ENCODE results near the gene MORN1.

DNA sequence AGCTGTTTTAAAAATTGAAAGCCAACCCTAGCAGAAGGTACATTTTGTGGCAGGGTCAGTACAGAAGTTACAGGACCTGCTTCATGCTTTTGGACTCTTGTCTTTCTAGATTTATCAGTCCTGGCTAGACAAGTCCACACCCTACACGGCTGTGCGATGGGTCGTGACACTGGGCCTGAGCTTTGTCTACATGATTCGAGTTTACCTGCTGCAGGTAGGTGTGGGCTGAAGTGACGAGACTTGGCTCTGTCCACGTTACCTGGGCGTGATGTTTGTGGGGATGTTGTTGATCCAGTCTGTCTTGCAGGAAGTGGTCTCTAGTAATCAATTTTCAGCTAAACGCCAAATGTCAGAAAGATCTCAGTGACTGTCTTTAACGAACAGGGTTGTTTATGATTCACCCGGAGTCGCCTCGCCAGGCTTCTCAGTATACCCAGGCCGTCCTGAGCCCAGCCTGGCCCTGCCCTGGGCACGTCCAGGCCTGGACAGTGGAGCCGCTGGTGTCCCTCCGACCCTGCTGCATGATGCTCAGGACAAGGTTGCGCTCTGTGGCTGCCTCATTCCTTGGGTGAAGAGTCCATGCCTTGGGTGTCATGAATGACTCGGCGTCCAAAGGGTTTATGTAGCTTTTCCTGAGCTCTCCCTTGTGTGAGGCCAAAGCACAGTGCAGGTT, 5.8 kb upstream of the MORN1 start:
- TF ChIP-seq, protein P1, sequence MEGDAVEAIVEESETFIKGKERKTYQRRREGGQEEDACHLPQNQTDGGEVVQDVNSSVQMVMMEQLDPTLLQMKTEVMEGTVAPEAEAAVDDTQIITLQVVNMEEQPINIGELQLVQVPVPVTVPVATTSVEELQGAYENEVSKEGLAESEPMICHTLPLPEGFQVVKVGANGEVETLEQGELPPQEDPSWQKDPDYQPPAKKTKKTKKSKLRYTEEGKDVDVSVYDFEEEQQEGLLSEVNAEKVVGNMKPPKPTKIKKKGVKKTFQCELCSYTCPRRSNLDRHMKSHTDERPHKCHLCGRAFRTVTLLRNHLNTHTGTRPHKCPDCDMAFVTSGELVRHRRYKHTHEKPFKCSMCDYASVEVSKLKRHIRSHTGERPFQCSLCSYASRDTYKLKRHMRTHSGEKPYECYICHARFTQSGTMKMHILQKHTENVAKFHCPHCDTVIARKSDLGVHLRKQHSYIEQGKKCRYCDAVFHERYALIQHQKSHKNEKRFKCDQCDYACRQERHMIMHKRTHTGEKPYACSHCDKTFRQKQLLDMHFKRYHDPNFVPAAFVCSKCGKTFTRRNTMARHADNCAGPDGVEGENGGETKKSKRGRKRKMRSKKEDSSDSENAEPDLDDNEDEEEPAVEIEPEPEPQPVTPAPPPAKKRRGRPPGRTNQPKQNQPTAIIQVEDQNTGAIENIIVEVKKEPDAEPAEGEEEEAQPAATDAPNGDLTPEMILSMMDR (IDR thresholded peaks at IDR 0.05; ENCODE audit: poor library complexity, severe bottlenecking): no peak
- no peak for TF ChIP-seq POLR2AphosphoS5 (IDR thresholded peaks at IDR 0.05)
- TF ChIP-seq RAD21 (conservative IDR thresholded peaks at IDR 0.05): no peak
- TF ChIP-seq EZH2 (IDR thresholded peaks at IDR 0.05; ENCODE audit: borderline replicate concordance, insufficient read depth, low read length, poor library complexity, severe bottlenecking): no peak
- no peak for TF ChIP-seq MXI1 (conservative IDR thresholded peaks at IDR 0.05; ENCODE audit: poor library complexity, severe bottlenecking)
- no peak for TF ChIP-seq TAF1 (IDR thresholded peaks at IDR 0.05; ENCODE audit: low read depth)
- no peak for TF ChIP-seq EP300 (conservative IDR thresholded peaks at IDR 0.05; ENCODE audit: poor library complexity, severe bottlenecking)
- TF ChIP-seq SMC3 (conservative IDR thresholded peaks at IDR 0.05; ENCODE audit: poor library complexity): no peak

All from neural cell (in vitro differentiated cells).